GM19468 (cell line): ENCODE data around the gene NGF.

Source experiments
- ATAC-seq: cut with Tn5 transposase; IDR thresholded peaks from one replicate; pipeline ENCODE4 v1.9.1; 2021; ENCODE audit warnings: mild to moderate bottlenecking, moderate library complexity, moderate number of reproducible peaks; ENCODE audit not compliant: unreplicated experiment; ENCODE audit errors: extremely low read depth

The NGF gene

GRCh38 chr1:115246526-115246925 is 91.5 kb downstream of the NGF start:
- no peak for ATAC-seq

- ATAC-seq, result no peak
Measured at GRCh38 chr1:115245227-115245626, 92.8 kb downstream of the NGF start.

GRCh38 chr1:115242543-115242942 is 95.5 kb downstream of the NGF start:
- ATAC-seq, result no peak

- ATAC-seq, result no peak
Measured at GRCh38 chr1:115241309-115241708, 96.7 kb downstream of the NGF start.

GRCh38 chr1:115240297-115240696 is 97.8 kb downstream of the NGF start:
- no peak for ATAC-seq

GRCh38 chr1:115239426-115239825 is 98.6 kb downstream of the NGF start:
- ATAC-seq, result no peak

- ATAC-seq, result no peak
Measured at GRCh38 chr1:115239148-115239422, 99.0 kb downstream of the NGF start.

- no peak for ATAC-seq
Measured at GRCh38 chr1:115238336-115239147, 99.5 kb downstream of the NGF start.

GRCh38 chr1:115237507-115237906 is 100.5 kb downstream of the NGF start:
- ATAC-seq, result no peak

- ATAC-seq, result no peak
Measured at GRCh38 chr1:115237023-115237422, 101.0 kb downstream of the NGF start.
